ENCODE data around the gene NUCB2.

The NUCB2 gene

GRCh38 chr11:17287058-17287457 is 10.5 kb downstream of the NUCB2 start:
- Histone ChIP-seq H3K4me3 (ENCODE audit: low read length) (no peak overlapping the region), H3K36me3 (ENCODE audit: control insufficient read depth, low read length) (peaks cover 8% of the 10 kb centered on the region; the same call in 1 of the 2 replicates), H3K27ac (ENCODE audit: low read depth, low read length) (no peak overlapping the region)

GRCh38 chr11:17291710-17292109 is 15.2 kb downstream of the NUCB2 start:
- H3K36me3 ChIP-seq (ENCODE audit: control insufficient read depth, low read length), result 0 out of 2 replicates have a peak, but pooled peaks cover 4% of the 10 kb centered on the region
- no peak overlapping the region for H3K4me3 ChIP-seq (ENCODE audit: low read length)
- no peaks in the 10 kb centered on the region for H3K27me3 ChIP-seq (ENCODE audit: control insufficient read depth, low read length)
- H3K9me3 ChIP-seq (ENCODE audit: control insufficient read depth, insufficient read depth, low read length), result no peaks in the 10 kb centered on the region
- H4K20me1 ChIP-seq (ENCODE audit: control insufficient read depth, insufficient read depth, low read depth, low read length), result no peaks in the 10 kb centered on the region
- no peak overlapping the region for H3K4me2 ChIP-seq (ENCODE audit: low read length)
- no peak overlapping the region for H3K27ac ChIP-seq (ENCODE audit: low read depth, low read length)
- no peaks in the 10 kb centered on the region for H3F3A ChIP-seq (ENCODE audit: control insufficient read depth, insufficient read depth)
- no peaks in the 10 kb centered on the region for H3K9me2 ChIP-seq (replicated peaks; ENCODE audit: control insufficient read depth, low read length)
- no peak for TF ChIP-seq EZH2phosphoT487 (IDR thresholded peaks at IDR 0.05; ENCODE audit: borderline replicate concordance, low read length)
- TF ChIP-seq CTCF (IDR thresholded peaks at IDR 0.05; ENCODE audit: low read depth, low read length, poor library complexity, severe bottlenecking), result no peak
- no peaks in the 10 kb centered on the region for H3K79me2 ChIP-seq (ENCODE audit: control insufficient read depth, low read length)
- no peaks in the 10 kb centered on the region for H3K4me1 ChIP-seq (ENCODE audit: control insufficient read depth, low read length)

More at GRCh38 chr11:17287058-17287457, 10.5 kb downstream of the NUCB2 start:
- H3K9me2 ChIP-seq (replicated peaks; ENCODE audit: control insufficient read depth, low read length), result no peaks in the 10 kb centered on the region
- H3K4me1 ChIP-seq (ENCODE audit: control insufficient read depth, low read length), result no peaks in the 10 kb centered on the region
- no peaks in the 10 kb centered on the region for H4K20me1 ChIP-seq (ENCODE audit: control insufficient read depth, insufficient read depth, low read depth, low read length)
- H3K27me3 ChIP-seq (ENCODE audit: control insufficient read depth, low read length), result no peaks in the 10 kb centered on the region
- no peak for TF ChIP-seq EZH2phosphoT487 (IDR thresholded peaks at IDR 0.05; ENCODE audit: borderline replicate concordance, low read length)
- TF ChIP-seq CTCF (IDR thresholded peaks at IDR 0.05; ENCODE audit: low read depth, low read length, poor library complexity, severe bottlenecking), result no peak
- H3K9me3 ChIP-seq (ENCODE audit: control insufficient read depth, insufficient read depth, low read length), result no peaks in the 10 kb centered on the region
- H3K4me2 ChIP-seq (ENCODE audit: low read length), result no peak overlapping the region
- no peaks in the 10 kb centered on the region for H3K79me2 ChIP-seq (ENCODE audit: control insufficient read depth, low read length)
- no peaks in the 10 kb centered on the region for H3F3A ChIP-seq (ENCODE audit: control insufficient read depth, insufficient read depth)

- Histone ChIP-seq H3K36me3 (ENCODE audit: control insufficient read depth, low read length) (0 out of 2 replicates have a peak, but pooled peaks cover 4% of the 10 kb centered on the region), H3K79me2 (ENCODE audit: control insufficient read depth, low read length) (no peaks in the 10 kb centered on the region), H3K27me3 (ENCODE audit: control insufficient read depth, low read length) (no peaks in the 10 kb centered on the region), H3K9me3 (ENCODE audit: control insufficient read depth, insufficient read depth, low read length) (no peaks in the 10 kb centered on the region), H3K27ac (ENCODE audit: low read depth, low read length) (no peak overlapping the region), H3K4me3 (ENCODE audit: low read length) (no peak overlapping the region), H3K4me1 (ENCODE audit: control insufficient read depth, low read length) (no peaks in the 10 kb centered on the region), H4K20me1 (ENCODE audit: control insufficient read depth, insufficient read depth, low read depth, low read length) (no peaks in the 10 kb centered on the region), H3F3A (ENCODE audit: control insufficient read depth, insufficient read depth) (no peaks in the 10 kb centered on the region), H3K9me2 (replicated peaks; ENCODE audit: control insufficient read depth, low read length) (no peaks in the 10 kb centered on the region), H3K4me2 (ENCODE audit: low read length) (no peak overlapping the region)
- TF ChIP-seq CTCF (IDR thresholded peaks at IDR 0.05; ENCODE audit: low read depth, low read length, poor library complexity, severe bottlenecking) (no peak), EZH2phosphoT487 (IDR thresholded peaks at IDR 0.05; ENCODE audit: borderline replicate concordance, low read length) (no peak)
Measured at GRCh38 chr11:17293311-17293710, 16.8 kb downstream of the NUCB2 start.

All from DOHH2 (cell line).